Ovary (tissue), 3 donors: ENCODE data around the gene IL11.

Experiments used
- POLR2A ChIP-seq: fragments of 450-650 bp; IDR thresholded peaks from one replicate; pipeline ENCODE4 v1.6.1; 2017; ENCODE audit warnings: antibody characterized with exemption, mild to moderate bottlenecking, moderate library complexity
- TF ChIP-seq, protein P1 (sequence below), 3 donors: fragments of 450-650 bp in 2 of 3; fragments of 200-600 bp in 1 of 3; IDR thresholded peaks; one replicate each; pipeline versions ENCODE4 v1.5.1 to v1.8.0; 2016 to 2022; ENCODE audit warnings: antibody characterized with exemption in 3 of 3, mild to moderate bottlenecking in 1 of 3
- donor health status: DM: no; HTN: no; CAD: no.

DNA sequence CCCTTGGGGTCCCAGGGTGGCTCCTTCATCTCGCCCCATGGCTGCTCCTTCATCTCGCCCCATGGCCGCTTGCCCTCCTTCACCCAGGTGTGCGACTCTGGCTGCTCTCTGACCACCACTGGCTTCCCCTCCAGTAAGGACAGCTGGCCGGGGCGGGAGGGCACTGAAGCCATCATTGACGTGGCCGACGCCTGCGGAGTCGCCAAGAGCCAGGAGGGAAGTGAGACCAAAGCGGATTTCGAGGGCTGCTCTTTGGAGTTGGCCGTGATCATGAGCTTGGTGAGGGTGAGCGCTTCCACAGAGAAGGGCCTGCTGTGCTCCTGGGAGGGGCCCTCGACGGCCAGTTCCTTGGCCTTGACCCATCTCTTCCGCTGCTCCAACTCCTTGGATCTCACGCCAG is 11.8 kb downstream of the IL11 start:
- TF ChIP-seq, protein P1, sequence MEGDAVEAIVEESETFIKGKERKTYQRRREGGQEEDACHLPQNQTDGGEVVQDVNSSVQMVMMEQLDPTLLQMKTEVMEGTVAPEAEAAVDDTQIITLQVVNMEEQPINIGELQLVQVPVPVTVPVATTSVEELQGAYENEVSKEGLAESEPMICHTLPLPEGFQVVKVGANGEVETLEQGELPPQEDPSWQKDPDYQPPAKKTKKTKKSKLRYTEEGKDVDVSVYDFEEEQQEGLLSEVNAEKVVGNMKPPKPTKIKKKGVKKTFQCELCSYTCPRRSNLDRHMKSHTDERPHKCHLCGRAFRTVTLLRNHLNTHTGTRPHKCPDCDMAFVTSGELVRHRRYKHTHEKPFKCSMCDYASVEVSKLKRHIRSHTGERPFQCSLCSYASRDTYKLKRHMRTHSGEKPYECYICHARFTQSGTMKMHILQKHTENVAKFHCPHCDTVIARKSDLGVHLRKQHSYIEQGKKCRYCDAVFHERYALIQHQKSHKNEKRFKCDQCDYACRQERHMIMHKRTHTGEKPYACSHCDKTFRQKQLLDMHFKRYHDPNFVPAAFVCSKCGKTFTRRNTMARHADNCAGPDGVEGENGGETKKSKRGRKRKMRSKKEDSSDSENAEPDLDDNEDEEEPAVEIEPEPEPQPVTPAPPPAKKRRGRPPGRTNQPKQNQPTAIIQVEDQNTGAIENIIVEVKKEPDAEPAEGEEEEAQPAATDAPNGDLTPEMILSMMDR (IDR thresholded peaks at IDR 0.05) = no peak
- TF ChIP-seq POLR2A = no peak
